Suprapubic skin (tissue), 3 donors: ENCODE results near the gene WRAP53.

ENCODE experiments used
- CTCF ChIP-seq, 2 donors: fragments of 200-600 bp in 1 of 2; fragments of 450-650 bp in 1 of 2; sonication (generic) in 1 of 2; IDR thresholded peaks; one replicate each; pipeline ENCODE4 v1.5.1; 2016 to 2019; ENCODE audit warnings: antibody characterized with exemption in 2 of 2, mild to moderate bottlenecking in 1 of 2, moderate library complexity in 1 of 2
- EP300 ChIP-seq: sonication (generic); formaldehyde crosslinking; IDR thresholded peaks from one replicate; pipeline ENCODE4 v1.6.1; 2017; ENCODE audit warnings: antibody characterized with exemption
- POLR2A ChIP-seq, 2 donors: fragments of 450-650 bp; IDR thresholded peaks; one replicate each; pipeline ENCODE4 v1.6.1; 2017; ENCODE audit warnings: antibody characterized with exemption in 2 of 2, mild to moderate bottlenecking in 2 of 2, moderate library complexity in 2 of 2

- no peak for TF ChIP-seq CTCF (IDR thresholded peaks at IDR 0.05)
- no peak for TF ChIP-seq EP300
- TF ChIP-seq POLR2A (IDR thresholded peaks at IDR 0.05) = no peak
These were observed 10.7 kb upstream of the WRAP53 start for GRCh38 chr17:7677388-7678067.
